Transverse colon (tissue), 4 donors: ENCODE measurements around the gene KIAA1549. TPM values are rescaled to one million over a fixed set of nuclear protein-coding genes. Genes with fewer than 3 reads are reported as not detected.

Source experiments
- DNase-seq: peaks from one replicate; pipeline ENCODE4 v3.0.0-alpha.2; 2019
- H3K27ac ChIP-seq, 4 donors: fragments of 200-600 bp; sonication (generic); 2 replicates each; pipeline ENCODE4 v1.5.1; 2016 to 2018; ENCODE audit warnings: inconsistent platforms in 4 of 4
- H3K27me3 ChIP-seq: fragments of 200-600 bp; sonication (generic); 2 replicates; pipeline ENCODE4 v1.5.1; 2017; ENCODE audit warnings: inconsistent platforms
- H3K36me3 ChIP-seq, 4 donors: fragments of 200-600 bp; sonication (generic); 2 replicates each; pipeline ENCODE4 v1.5.1; 2017 to 2019; ENCODE audit warnings: inconsistent platforms in 4 of 4
- H3K4me1 ChIP-seq, 4 donors: fragments of 200-600 bp; sonication (generic); 2 replicates each; pipeline ENCODE4 v1.5.1; 2017 to 2020; ENCODE audit warnings: inconsistent platforms in 4 of 4
- H3K4me3 ChIP-seq, 4 donors: fragments of 200-600 bp; sonication (generic); 1 replicate in 1 of 4; 2 replicates in 3 of 4; pipeline versions ENCODE4 v1.5.1 to v1.6.1; 2017 to 2019; ENCODE audit warnings: inconsistent platforms in 4 of 4
- H3K9me3 ChIP-seq, 2 donors: fragments of 200-600 bp; sonication (generic); 2 replicates each; pipeline ENCODE4 v1.5.1; 2017 to 2019; ENCODE audit warnings: inconsistent platforms in 2 of 2
- CTCF ChIP-seq, 5 experiments: fragments of 200-600 bp in 3 of 5; fragments of 450-650 bp in 2 of 5; sonication (generic) in 3 of 5; IDR thresholded peaks; 1 replicate in 2 of 5; 2 replicates in 3 of 5; pipeline ENCODE4 v1.5.1; 2016 to 2017; ENCODE audit warnings: antibody characterized with exemption in 5 of 5, inconsistent platforms in 3 of 5, mild to moderate bottlenecking in 2 of 5, moderate library complexity in 1 of 5
- EP300 ChIP-seq: sonication (generic); formaldehyde crosslinking; IDR thresholded peaks from one replicate; pipeline ENCODE4 v1.6.1; 2017; ENCODE audit warnings: antibody characterized with exemption, low read depth
- POLR2A ChIP-seq: fragments of 450-650 bp; IDR thresholded peaks from one replicate; pipeline ENCODE4 v1.6.1; 2016; ENCODE audit warnings: antibody characterized with exemption, mild to moderate bottlenecking, moderate library complexity
- POLR2AphosphoS5 ChIP-seq, 3 donors: sonication (generic); formaldehyde crosslinking; IDR thresholded peaks; one replicate each; pipeline ENCODE4 v1.6.1; 2016; ENCODE audit warnings: antibody characterized with exemption in 3 of 3
- WGBS, 2 donors: methylation state at CpG; one replicate each; pipeline ENCODE4 v1.1.5; 2018; ENCODE audit warnings: low coverage in 1 of 2; 5-methylcytosine and 5-hydroxymethylcytosine counted together
- in situ Hi-C, 4 donors: fragments of 200-750 bp; cut with MboI; loops; one replicate each; pipeline versions ENCODE4 v1.15.0 to v1.15.1; 2017; ENCODE audit warnings: low sequenced_read_pairs in 3 of 4, low pct_ligation_motif_present in 1 of 4, low pct_unique_long_range_greater_than_20kb in 1 of 4
- intact Hi-C: fragments of 100-400 bp; cut with DNase I; formaldehyde crosslinking; loops from one replicate; pipeline ENCODE4 v1.15.1; 2023; ENCODE audit warnings: low total_unique reads
- total RNA-seq, 4 donors: library from RNA; depleted of rRNA; stranded (reverse); fragments of >200 nt; gene quantifications; one replicate each; pipeline ENCODE4 v1.1.0, GENCODE V29; 2016

Gene KIAA1549
- total RNA-seq, 4 donors from 2014 or later: 0.37 to 1.5 (median 0.93) TPM

GRCh38 chr7:138822867-138823535 is 158.2 kb downstream of the KIAA1549 start:
- H3K27ac ChIP-seq: no peak overlapping the region
- H3K9me3 ChIP-seq: no peaks in the 10 kb centered on the region
- 92 to 97% methylated on average over 8 to 11 of the region's 11 CpGs for WGBS, 2 donors
- H3K27me3 ChIP-seq: no peaks in the 10 kb centered on the region
- TF ChIP-seq POLR2AphosphoS5 (IDR thresholded peaks at IDR 0.05) (no peak), EP300 (no peak), POLR2A (no peak), CTCF (IDR thresholded peaks at IDR 0.05) (no peak)
- no peaks in the 10 kb centered on the region for H3K4me1 ChIP-seq
- in situ Hi-C loops: no loop called here
- no peak overlapping the region for H3K4me3 ChIP-seq
- H3K36me3 ChIP-seq: no peaks in the 10 kb centered on the region
- no peak for DNase-seq
- intact Hi-C loops: no loop called here

GRCh38 chr7:138821912-138822311 is 159.3 kb downstream of the KIAA1549 start:
- no peak overlapping the region for H3K4me3 ChIP-seq
- in situ Hi-C loops (no loop called here), intact Hi-C loops (no loop called here)
- no peaks in the 10 kb centered on the region for H3K9me3 ChIP-seq
- no peaks in the 10 kb centered on the region for H3K4me1 ChIP-seq
- WGBS, 2 donors: 92% methylated on average over 7 of the region's 7 CpGs; no CpG with 5 or more reads in 1 of the 2 donors
- H3K27ac ChIP-seq: no peak overlapping the region
- H3K27me3 ChIP-seq: no peaks in the 10 kb centered on the region
- DNase-seq: no peak
- no peaks in the 10 kb centered on the region for H3K36me3 ChIP-seq
- TF ChIP-seq POLR2AphosphoS5 (IDR thresholded peaks at IDR 0.05): no peak
- no peak for TF ChIP-seq CTCF (IDR thresholded peaks at IDR 0.05)
- no peak for TF ChIP-seq POLR2A
- no peak for TF ChIP-seq EP300

- Histone ChIP-seq H3K36me3 (no peaks in the 10 kb centered on the region), H3K27me3 (no peaks in the 10 kb centered on the region), H3K27ac (no peak overlapping the region), H3K9me3 (no peaks in the 10 kb centered on the region), H3K4me3 (no peak overlapping the region), H3K4me1 (no peaks in the 10 kb centered on the region)
- TF ChIP-seq POLR2A: no peak
- no peak for TF ChIP-seq EP300
- TF ChIP-seq POLR2AphosphoS5 (IDR thresholded peaks at IDR 0.05): no peak
- TF ChIP-seq CTCF (IDR thresholded peaks at IDR 0.05): no peak
- intact Hi-C loops: no loop called here
- 76 to 91% methylated on average over 3 of the region's 3 CpGs for WGBS, 2 donors
- in situ Hi-C loops: no loop called here
- no peak for DNase-seq
Measured at GRCh38 chr7:138819625-138820024, 161.6 kb downstream of the KIAA1549 start.

- H3K27ac ChIP-seq: no peak overlapping the region
- intact Hi-C loops: no loop called here
- no peaks in the 10 kb centered on the region for H3K4me1 ChIP-seq
- H3K9me3 ChIP-seq: no peaks in the 10 kb centered on the region
- H3K4me3 ChIP-seq: no peak overlapping the region
- H3K36me3 ChIP-seq: no peaks in the 10 kb centered on the region
- DNase-seq: no peak
- no peaks in the 10 kb centered on the region for H3K27me3 ChIP-seq
- in situ Hi-C loops: no loop called here
- TF ChIP-seq EP300 (no peak), POLR2AphosphoS5 (IDR thresholded peaks at IDR 0.05) (no peak), CTCF (IDR thresholded peaks at IDR 0.05) (no peak), POLR2A (no peak)
- 81% methylated on average over 1 of the region's 1 CpG; no CpG with 5 or more reads in 1 of the 2 donors for WGBS, 2 donors
Measured at GRCh38 chr7:138816650-138817049, 164.5 kb downstream of the KIAA1549 start.
